Activated naive CD8-positive, alpha-beta T cell treated with anti-CD3 and anti-CD28 coated beads, Interleukin-2, amount 10 ng/mL, durations not matched to agents 7 days and 5 days (primary cell): ENCODE data around the gene ETFBKMT. TPM values are rescaled to one million over a fixed set of nuclear protein-coding genes. Genes with fewer than 3 reads are reported as not detected.
A peak's percentile ranks its signal among the peaks of the same experiment; 100 is the strongest.

ENCODE experiments used
- ATAC-seq: fragments of 150-1000 bp; cut with Tn5 transposase; one replicate; pipeline ENCODE4 v1.10.0; 2021; ENCODE audit warnings: low read depth, moderate library complexity
- POLR2A ChIA-PET: fragments of 350-600 bp; sonication (Branson Sonifier 250); formaldehyde crosslinking; loops from one replicate; lab custom pipeline; 2021; ENCODE audit warnings: antibody characterized with exemption; lab: Charles Lee
- DNase-seq: peaks from one replicate; pipeline ENCODE4 v3.0.0; 2021
- H3K27ac Mint-ChIP-seq: one replicate; pipeline ENCODE4 v1.8.0; 2022; ENCODE audit warnings: mild to moderate bottlenecking, mixed read lengths
- H3K27me3 Mint-ChIP-seq: one replicate; pipeline ENCODE4 v1.8.0; 2022; ENCODE audit warnings: mild to moderate bottlenecking, moderate library complexity, mixed read lengths
- H3K36me3 Mint-ChIP-seq: one replicate; pipeline ENCODE4 v1.8.0; 2021; ENCODE audit warnings: mild to moderate bottlenecking, mixed read lengths
- H3K4me1 Mint-ChIP-seq: one replicate; pipeline ENCODE4 v1.8.0; 2021; ENCODE audit warnings: mixed read lengths
- H3K4me3 Mint-ChIP-seq: one replicate; pipeline ENCODE4 v1.8.0; 2022; ENCODE audit warnings: mild to moderate bottlenecking, moderate library complexity, mixed read lengths
- H3K9me3 Mint-ChIP-seq: one replicate; pipeline ENCODE4 v1.8.0; 2021; ENCODE audit warnings: mixed read lengths
- total RNA-seq, 2 experiments: library from RNA; stranded (reverse); gene quantifications; one replicate each; pipeline ENCODE4 v1.2.3, GENCODE V29; 2021

Gene ETFBKMT, protein sequence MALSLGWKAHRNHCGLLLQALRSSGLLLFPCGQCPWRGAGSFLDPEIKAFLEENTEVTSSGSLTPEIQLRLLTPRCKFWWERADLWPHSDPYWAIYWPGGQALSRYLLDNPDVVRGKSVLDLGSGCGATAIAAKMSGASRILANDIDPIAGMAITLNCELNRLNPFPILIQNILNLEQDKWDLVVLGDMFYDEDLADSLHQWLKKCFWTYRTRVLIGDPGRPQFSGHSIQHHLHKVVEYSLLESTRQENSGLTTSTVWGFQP
- 1 to 10 TPM; 1.1 to 1.6 TPM for total RNA-seq

DNA sequence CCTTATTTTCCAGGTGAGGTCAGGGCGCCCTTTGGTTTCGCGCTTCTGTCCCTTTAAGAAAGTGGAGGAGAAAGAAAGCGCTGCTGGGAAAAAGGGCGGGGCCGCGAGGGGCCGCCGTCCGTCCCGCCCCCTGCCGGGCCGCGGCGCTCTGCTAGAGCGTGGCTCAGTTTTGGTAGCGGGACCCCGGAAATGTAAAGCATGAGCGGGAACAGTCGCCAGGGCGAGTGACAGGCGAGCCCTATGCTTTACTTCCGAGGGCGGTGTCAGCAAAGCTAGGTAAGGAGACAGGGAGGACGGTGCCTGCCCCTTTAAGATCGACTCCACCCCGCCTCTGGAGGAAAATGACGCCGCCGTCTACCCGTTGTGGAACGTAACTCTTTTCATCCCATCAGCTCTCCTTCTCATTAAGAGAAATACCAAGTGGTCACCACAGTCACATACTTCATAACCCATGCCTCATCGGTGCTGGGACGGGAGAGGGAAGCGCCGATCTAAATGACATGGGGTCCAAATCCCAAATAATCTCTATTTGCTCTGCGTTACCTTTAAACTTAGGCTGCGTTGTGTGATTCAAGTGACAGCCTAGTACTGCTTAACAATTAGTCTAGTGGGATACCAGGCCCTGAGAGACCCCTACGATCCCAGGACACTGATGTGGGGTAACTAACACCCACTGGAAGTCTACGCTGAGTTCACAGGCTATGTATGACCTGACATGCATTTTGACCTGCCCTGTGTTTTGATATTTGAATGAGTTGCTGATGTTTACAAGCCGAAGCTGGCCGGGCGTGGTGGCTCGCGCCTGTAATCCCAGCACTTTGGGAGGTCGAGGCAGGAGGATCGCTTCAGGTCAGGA, at the start of gene ETFBKMT:
TSS of gene ETFBKMT (plus strand) at position 602 of the 856 bp plus-strand sequence. CDS start 2,266 bp downstream, outside the sequence.
- ATAC-seq, result peak; percentile 100
- POLR2A ChIA-PET, result interaction anchor here (0.7 to 1.5 kb wide), 8 partner anchors 65 to 475 kb away, joined by 3 to 15 read pairs (median 4); partner anchors contain the start of genes AMN1 and RESF1
- peaks cover 9% of the 10 kb centered on the region for H3K4me1 Mint-ChIP-seq
- H3K4me3 Mint-ChIP-seq, result peak within 1 kb of the TSS; percentile 97
- DNase-seq, result peak; percentile 93
- H3K27ac Mint-ChIP-seq, result peak within 1 kb of the TSS; percentile 100
- peaks cover 5% of the 10 kb centered on the region for H3K36me3 Mint-ChIP-seq
- H3K27me3 Mint-ChIP-seq, result no peaks in the 10 kb centered on the region
- H3K9me3 Mint-ChIP-seq, result no peaks in the 10 kb centered on the region

DNA sequence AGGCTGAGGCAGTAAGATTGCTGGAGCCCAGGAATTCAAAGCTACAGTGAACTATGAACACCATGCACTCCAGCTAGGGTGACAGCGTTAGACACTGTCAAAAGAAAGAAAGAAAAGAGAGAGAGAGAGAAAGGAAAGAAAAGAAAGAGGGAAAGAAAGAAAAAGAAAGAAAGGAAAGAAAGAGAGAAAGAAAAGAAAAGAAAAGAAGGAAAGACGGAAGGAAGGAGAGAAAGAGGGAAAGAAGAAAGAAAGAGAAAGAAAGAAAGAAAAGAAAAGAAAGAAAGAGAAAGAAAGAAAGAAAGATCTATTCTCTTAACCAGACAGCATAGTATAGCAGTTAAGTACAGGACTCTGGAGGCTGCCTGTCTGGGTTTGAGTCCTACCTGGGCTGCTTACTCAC, 46.7 kb upstream of the ETFBKMT start:
- Mint-ChIP-seq H3K9me3 (peaks cover 5% of the 10 kb centered on the region), H3K4me3 (no peak overlapping the region), H3K4me1 (no peaks in the 10 kb centered on the region)

DNA sequence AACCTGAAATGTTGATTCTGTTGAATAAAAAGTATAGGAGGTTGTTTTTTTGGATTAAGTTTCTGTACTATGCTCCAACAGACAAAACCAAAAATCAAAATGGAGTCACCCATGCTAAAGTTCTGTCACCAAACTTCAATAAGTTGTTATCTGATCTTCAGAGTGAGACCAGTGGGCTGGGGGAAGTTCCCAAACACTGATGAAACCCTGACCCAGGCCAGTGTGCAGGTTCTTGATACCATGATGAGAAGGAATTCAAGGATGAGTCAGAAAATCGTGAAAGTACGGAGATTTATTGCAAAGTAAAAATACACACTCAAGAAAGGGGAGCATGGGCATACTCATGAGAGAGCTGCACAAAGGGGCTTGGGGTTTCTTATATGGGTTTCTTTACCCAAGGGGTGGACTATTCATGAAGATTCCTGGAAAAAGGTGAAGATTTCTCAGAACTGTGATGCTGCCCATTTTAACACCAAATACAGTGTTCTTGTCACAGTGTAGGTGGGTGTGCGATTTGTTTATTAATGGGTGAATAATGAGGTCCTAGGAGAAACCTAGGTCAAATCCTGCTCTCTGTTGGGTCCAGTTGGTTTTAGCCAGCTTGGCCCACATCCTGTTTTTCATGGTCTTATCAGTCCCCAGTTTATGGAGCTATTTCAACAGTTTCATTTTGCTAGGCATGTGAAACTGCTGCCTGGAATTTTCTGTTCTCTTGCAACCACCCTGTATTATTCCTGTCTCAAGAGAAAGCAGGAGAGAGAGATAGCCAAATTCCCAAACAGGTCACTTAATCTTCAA, 41.1 kb upstream of the ETFBKMT start:
- no peak for DNase-seq
- H3K36me3 Mint-ChIP-seq, result no peaks in the 10 kb centered on the region
- ATAC-seq, result no peak
- no peaks in the 10 kb centered on the region for H3K4me1 Mint-ChIP-seq
- no peaks in the 10 kb centered on the region for H3K9me3 Mint-ChIP-seq
- H3K27me3 Mint-ChIP-seq, result peaks cover 5% of the 10 kb centered on the region
- no peak overlapping the region for H3K27ac Mint-ChIP-seq
- H3K4me3 Mint-ChIP-seq, result no peak overlapping the region
- POLR2A ChIA-PET, result interaction anchor here (0.7 kb wide), 1 partner anchor 1838 kb away, joined by 3 read pairs; no protein-coding TSS in a partner anchor

More for the DNA sequence above, 46.7 kb upstream of the ETFBKMT start:
- no peak for DNase-seq
- H3K27me3 Mint-ChIP-seq, result no peaks in the 10 kb centered on the region
- POLR2A ChIA-PET, result no interaction called here
- H3K36me3 Mint-ChIP-seq, result no peaks in the 10 kb centered on the region
- no peak overlapping the region for H3K27ac Mint-ChIP-seq
- ATAC-seq, result no peak

DNA sequence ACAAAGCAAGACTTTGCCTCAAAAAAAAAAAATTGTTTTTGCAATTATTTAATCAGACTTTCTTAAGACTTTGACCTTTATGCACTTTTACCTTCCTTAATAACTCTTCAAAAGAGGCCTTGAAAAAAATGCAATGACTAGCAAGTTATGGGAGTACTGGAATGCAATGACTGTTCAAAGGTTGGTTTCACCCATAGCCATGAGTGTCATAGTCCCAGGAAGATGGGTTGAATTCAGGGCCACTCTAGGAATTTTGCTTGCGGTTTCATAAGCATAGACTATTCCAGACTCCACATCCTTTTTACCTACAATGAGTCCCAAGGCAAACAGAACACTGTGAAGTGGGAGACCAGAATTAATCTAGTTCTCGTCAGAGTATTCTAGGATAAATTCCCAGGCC, 39.2 kb upstream of the ETFBKMT start:
- Mint-ChIP-seq H3K4me1 (no peaks in the 10 kb centered on the region), H3K9me3 (no peaks in the 10 kb centered on the region), H3K36me3 (no peaks in the 10 kb centered on the region), H3K27ac (no peak overlapping the region), H3K4me3 (no peak overlapping the region), H3K27me3 (peaks cover 5% of the 10 kb centered on the region)
- no peak for ATAC-seq
- no peak for DNase-seq
- POLR2A ChIA-PET, result no interaction called here

DNA sequence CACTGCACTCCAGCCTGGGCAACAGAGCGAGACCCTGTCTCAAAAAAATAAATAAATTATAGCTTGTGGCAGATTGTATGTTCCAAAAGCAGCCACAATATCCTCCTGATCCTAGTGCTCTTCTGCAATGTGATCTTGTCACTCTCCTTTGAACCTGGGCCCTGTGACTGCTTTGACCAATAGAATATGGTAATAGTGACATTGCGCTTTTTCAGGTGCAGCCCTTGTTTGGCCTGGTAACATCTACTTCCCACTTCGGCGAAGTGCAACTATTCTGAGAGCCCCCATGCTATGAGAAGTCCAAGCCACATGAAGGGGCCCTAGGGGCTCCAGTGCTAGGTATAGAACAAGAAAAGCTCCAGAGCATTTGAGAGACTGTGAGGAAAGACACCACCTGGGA, 37.5 kb upstream of the ETFBKMT start:
- Mint-ChIP-seq H3K4me3 (no peak overlapping the region), H3K9me3 (no peaks in the 10 kb centered on the region), H3K27me3 (peaks cover 5% of the 10 kb centered on the region), H3K27ac (no peak overlapping the region), H3K4me1 (no peaks in the 10 kb centered on the region), H3K36me3 (no peaks in the 10 kb centered on the region)
- ATAC-seq (no peak), DNase-seq (no peak)
- POLR2A ChIA-PET, result no interaction called here

DNA sequence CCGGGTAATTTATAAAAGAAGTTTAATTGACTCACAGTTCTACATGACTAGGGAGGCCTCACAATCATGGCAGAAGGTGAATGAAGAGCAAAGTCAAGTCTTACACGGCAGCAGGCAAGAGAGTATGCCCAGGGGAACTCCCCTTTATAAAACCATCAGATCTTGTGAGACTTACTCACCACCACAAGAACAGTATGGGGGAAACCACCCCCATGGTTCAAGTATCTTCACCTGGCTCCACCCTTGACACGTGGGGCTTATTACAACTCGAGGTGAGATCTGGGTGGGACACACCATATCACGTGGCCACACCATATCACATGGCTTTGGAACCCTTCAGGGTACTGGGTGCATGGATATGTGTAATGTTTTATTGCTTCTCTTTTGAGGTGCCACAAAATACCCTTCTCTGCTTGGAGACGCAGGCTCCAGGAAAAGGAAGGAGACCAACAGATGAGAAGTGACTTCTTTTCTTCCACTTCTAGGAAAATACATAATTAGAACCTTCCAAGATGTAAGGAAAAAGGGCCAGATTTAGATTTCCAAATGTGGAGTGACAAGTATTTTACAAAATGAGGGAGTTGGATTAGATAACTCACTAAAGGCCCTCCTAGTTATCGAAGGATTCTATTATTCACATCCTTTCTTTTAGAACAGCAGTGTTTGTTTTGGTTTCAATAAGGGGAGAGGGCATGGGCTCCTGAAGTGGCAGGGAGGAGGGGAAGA, 33.1 kb upstream of the ETFBKMT start:
- Mint-ChIP-seq H3K4me3 (no peak overlapping the region), H3K4me1 (no peaks in the 10 kb centered on the region), H3K27me3 (no peaks in the 10 kb centered on the region), H3K9me3 (no peaks in the 10 kb centered on the region), H3K36me3 (no peaks in the 10 kb centered on the region), H3K27ac (no peak overlapping the region)
- no peak for DNase-seq
- POLR2A ChIA-PET, result no interaction called here
- ATAC-seq, result no peak

DNA sequence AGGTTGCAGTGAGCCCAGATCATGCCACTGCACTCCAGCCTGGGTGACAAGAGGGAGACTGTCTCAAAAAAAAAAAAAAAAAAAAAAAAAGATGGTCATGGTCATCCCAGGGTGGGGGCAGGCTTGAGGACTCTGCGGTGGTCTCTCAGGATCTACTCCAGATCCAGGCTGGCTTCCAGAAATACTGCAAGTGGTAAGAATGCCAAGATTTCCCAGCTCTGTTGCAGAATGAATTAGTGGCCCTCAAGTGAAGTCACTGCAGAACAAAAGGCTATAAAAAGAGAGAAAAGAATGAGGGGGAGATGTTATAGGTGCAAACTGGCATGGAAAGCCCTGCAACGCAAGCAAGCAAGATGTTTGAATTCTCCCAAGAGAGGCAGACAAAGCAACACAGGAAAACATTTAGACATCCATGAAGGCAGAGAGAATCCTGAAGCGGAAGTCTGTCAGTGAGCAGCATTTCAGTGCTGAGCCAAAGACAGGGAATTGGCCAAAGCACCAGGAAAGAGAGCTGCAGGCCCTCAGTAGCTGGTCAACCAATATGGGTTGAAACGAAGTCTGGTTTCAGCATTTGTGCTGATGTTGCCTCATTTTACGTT, 31.9 kb upstream of the ETFBKMT start:
- Mint-ChIP-seq H3K4me1 (no peaks in the 10 kb centered on the region), H3K9me3 (no peaks in the 10 kb centered on the region)
- POLR2A ChIA-PET, result interaction anchor here (0.6 kb wide), 1 partner anchor 815 kb away, joined by 4 read pairs; no protein-coding TSS in a partner anchor

DNA sequence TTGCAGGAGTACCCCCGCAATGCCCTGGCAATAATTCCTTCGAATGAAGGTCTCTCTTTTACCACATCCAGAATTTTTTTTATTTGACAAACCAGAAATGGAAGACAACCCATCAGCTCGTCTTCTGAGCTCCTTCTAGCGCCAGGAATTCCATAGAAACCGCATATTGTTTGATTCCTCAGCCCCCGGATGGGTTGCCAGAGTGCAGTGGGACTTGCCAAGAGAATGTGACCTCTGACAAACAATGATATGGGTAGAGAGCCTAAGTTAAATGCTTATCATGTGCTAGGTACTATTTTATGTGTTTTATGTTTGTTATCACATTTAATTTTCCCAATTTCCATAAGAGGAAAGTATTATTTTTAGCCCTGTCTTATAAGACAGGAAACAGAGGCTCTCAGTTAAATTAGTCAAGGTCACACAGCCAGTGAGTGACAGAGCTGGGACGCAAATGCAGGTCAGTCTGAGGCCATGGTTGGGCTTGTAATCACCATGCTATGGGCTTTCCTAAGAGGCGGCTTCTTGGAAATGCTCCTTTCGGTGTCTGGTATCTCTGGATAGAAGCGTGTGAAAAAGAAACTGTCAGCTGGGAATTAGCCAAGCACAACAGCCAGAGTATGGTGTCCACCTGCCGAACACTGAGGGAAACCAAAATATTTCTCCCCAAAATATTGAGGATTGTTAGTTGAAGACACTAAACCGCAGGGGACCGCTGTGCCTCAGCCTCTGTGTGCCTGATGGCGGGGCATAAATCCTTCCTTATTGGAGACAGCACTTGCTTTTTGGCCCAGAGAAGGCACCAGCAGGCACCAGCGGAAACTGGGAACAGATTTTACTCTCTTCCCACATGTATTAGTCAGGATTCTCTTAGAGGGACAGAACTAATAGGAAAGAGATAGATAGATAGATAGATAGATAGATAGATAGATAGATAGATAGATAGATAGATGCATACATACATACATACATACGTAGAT, 29.4 kb upstream of the ETFBKMT start:
- Mint-ChIP-seq H3K9me3 (no peaks in the 10 kb centered on the region), H3K4me3 (no peak overlapping the region), H3K27ac (no peak overlapping the region), H3K36me3 (no peaks in the 10 kb centered on the region), H3K27me3 (no peaks in the 10 kb centered on the region), H3K4me1 (no peaks in the 10 kb centered on the region)
- ATAC-seq, result no peak
- POLR2A ChIA-PET, result no interaction called here
- no peak for DNase-seq

More for the DNA sequence above, 31.9 kb upstream of the ETFBKMT start:
- H3K27me3 Mint-ChIP-seq, result no peaks in the 10 kb centered on the region
- DNase-seq, result no peak
- H3K4me3 Mint-ChIP-seq, result no peak overlapping the region
- H3K36me3 Mint-ChIP-seq, result no peaks in the 10 kb centered on the region
- H3K27ac Mint-ChIP-seq, result no peak overlapping the region
- ATAC-seq, result no peak

DNA sequence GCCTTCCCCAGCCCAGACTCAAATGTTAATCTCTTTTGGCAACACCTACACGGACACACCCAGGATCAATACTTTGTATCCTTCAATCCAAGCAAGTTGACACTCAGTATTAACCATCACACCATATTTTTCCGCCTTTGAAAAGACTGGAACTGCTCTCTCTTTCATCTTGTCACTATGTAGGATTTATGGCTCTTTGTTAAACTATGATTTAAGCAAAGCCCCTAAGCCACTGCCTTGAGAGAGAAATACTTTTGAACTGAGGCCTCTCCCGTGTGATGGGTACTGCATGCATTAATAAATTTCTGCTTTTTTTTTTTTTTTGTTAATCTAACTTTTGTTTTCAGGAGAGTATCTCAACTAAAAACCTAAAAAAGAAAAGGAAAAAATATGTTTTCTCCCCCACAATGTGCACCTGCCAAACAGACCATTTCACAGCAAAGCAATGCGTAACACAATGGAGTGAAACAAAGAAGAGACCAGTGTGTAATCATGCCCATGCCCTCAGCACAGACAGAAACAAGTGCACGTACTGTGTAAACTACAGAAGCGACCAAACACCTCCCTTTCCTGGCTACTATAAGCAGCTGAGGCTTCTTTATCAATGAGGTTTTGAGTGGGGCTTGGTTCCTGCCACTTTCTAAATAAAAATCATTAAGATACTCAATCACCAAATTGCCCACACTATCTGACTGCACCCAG, 28.3 kb upstream of the ETFBKMT start:
- DNase-seq (no peak), ATAC-seq (no peak)
- Mint-ChIP-seq H3K4me3 (no peak overlapping the region), H3K36me3 (no peaks in the 10 kb centered on the region), H3K4me1 (no peaks in the 10 kb centered on the region), H3K9me3 (no peaks in the 10 kb centered on the region), H3K27me3 (no peaks in the 10 kb centered on the region), H3K27ac (no peak overlapping the region)
- POLR2A ChIA-PET, result no interaction called here

DNA sequence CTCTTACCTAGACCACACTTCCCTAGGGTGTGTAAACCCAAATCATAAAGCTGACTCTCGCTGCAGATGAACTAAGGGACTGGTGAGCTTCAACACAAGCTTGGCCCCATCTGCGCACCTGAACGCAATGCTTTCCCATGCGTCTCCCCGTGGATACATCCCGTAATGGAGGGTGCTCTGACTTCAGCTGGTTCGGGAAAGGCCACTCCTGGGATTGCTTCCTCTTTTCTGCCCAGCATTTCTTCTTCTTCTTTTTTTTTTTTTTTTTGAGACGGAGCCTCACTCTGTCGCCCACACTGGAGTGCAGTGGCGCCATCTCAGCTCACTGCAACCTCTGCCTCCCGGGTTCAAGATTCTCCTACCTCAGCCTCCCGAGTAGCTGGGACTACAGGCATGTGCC, 27.7 kb upstream of the ETFBKMT start:
- no peaks in the 10 kb centered on the region for H3K36me3 Mint-ChIP-seq
- no peaks in the 10 kb centered on the region for H3K27me3 Mint-ChIP-seq
- POLR2A ChIA-PET, result no interaction called here
- H3K27ac Mint-ChIP-seq, result no peak overlapping the region
- H3K4me3 Mint-ChIP-seq, result no peak overlapping the region
- no peaks in the 10 kb centered on the region for H3K4me1 Mint-ChIP-seq
- no peak for ATAC-seq
- H3K9me3 Mint-ChIP-seq, result no peaks in the 10 kb centered on the region
- no peak for DNase-seq

DNA sequence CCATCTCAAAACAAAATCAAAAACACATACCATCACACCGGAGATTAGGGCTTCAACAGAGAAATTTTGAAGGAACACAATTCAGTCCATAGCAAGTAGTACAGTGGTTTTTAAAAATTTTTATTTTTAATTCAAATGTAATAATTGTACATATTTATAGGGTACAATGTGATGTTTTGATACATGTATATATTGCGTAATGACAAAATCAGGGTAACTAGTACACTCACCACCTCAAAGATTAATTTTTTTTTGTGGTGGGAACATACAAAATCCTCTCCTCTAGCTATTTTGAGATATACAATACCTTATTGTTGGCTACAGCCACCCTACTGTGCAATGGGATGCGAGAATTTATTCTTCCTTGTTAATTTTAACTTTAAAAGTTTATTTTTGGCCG, 26.0 kb upstream of the ETFBKMT start:
- POLR2A ChIA-PET, result no interaction called here
- H3K4me1 Mint-ChIP-seq, result no peaks in the 10 kb centered on the region
- no peaks in the 10 kb centered on the region for H3K36me3 Mint-ChIP-seq
- H3K27me3 Mint-ChIP-seq, result no peaks in the 10 kb centered on the region
- H3K27ac Mint-ChIP-seq, result no peak overlapping the region
- DNase-seq (no peak), ATAC-seq (no peak)
- H3K9me3 Mint-ChIP-seq, result no peaks in the 10 kb centered on the region
- H3K4me3 Mint-ChIP-seq, result no peak overlapping the region
